Coronary artery (tissue), 2 donors: ENCODE measurements around the gene TRMT44.

Experiments used
- DNase-seq: peaks from one replicate; pipeline ENCODE4 v3.0.0-alpha.2; 2017; ENCODE audit warnings: low spot score
- H3K27ac ChIP-seq, 2 donors: fragments of 200-600 bp; sonication (generic); one replicate each; pipeline ENCODE4 v1.5.1; 2016 to 2019
- H3K4me3 ChIP-seq: fragments of 200-600 bp; sonication (generic); 2 replicates; pipeline ENCODE4 v1.5.1; 2016; ENCODE audit warnings: mild to moderate bottlenecking, moderate library complexity
- TF ChIP-seq, protein P1 (sequence below): fragments of 200-600 bp; sonication (generic); IDR thresholded peaks from one replicate; pipeline ENCODE4 v1.5.1; 2019; ENCODE audit warnings: antibody characterized with exemption

TRMT44 gene

DNA sequence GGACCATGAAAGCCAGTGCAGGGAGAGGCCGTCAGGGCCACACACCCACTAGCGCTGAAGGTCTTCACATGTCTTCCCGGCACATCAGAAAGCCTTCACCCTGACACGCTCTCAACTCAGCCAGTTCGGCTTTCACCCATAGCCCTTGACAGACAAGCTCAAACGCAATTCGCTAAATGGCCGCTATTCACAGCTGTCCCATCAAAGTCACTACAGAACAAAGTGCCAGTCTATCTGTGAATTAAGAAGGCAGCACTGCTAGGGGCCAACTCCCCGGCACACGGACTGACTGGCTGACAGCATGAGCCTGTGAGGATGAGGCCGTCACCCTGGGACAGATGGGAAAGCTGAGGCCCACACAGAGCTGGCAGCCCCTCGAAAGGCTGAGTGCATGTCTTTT lies 45.8 kb upstream of the TRMT44 start:
- Histone ChIP-seq H3K27ac (peak overlapping the region; percentile 3 to 69), H3K4me3 (no peak overlapping the region)
- TF ChIP-seq, protein P1, sequence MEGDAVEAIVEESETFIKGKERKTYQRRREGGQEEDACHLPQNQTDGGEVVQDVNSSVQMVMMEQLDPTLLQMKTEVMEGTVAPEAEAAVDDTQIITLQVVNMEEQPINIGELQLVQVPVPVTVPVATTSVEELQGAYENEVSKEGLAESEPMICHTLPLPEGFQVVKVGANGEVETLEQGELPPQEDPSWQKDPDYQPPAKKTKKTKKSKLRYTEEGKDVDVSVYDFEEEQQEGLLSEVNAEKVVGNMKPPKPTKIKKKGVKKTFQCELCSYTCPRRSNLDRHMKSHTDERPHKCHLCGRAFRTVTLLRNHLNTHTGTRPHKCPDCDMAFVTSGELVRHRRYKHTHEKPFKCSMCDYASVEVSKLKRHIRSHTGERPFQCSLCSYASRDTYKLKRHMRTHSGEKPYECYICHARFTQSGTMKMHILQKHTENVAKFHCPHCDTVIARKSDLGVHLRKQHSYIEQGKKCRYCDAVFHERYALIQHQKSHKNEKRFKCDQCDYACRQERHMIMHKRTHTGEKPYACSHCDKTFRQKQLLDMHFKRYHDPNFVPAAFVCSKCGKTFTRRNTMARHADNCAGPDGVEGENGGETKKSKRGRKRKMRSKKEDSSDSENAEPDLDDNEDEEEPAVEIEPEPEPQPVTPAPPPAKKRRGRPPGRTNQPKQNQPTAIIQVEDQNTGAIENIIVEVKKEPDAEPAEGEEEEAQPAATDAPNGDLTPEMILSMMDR, result no peak
- no peak for DNase-seq

DNA sequence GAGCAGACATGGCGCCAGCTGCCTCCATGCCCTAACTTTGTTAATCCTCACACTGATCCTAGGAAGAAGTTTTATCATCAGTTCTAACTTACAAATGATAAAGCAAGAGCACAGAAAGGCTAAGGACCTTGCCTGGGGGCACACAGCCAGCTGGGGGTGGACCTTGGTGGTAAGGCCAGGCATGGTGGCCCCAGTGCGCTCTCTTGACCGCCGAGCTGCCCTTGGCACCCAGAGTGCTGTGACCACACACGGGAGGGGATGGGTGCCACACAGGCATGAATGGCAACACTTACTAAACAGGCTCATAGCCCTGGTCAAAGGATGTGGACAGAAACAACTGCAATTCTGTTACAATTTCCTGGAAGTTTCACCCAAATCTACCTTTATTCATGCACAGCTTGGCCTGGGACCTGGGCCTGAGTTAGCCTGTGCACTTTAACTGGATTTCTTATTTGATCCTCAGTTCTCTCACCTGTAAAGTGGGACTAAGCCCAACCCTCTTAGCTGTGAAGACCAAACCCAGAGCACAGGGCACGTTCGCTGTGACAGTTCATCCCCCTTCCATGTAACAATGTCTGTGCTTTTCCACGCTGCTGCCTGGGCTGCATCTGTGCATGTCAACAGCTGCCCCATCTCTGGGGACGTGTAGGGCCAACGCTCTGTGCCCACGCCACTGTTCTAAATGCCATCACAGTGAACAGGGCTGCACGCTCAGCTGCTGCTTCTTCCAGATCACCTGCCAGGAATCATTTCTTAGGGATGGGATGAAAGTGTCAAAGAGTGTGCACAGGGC lies 44.9 kb upstream of the TRMT44 start:
- H3K4me3 ChIP-seq, result no peak overlapping the region
- TF ChIP-seq, protein P1, result no peak
- no peak overlapping the region for H3K27ac ChIP-seq
- peak; percentile 69 for DNase-seq

- peak; percentile 64 for DNase-seq
Observed at GRCh38 chr4:8396762-8397406, 43.7 kb upstream of the TRMT44 start.

DNA sequence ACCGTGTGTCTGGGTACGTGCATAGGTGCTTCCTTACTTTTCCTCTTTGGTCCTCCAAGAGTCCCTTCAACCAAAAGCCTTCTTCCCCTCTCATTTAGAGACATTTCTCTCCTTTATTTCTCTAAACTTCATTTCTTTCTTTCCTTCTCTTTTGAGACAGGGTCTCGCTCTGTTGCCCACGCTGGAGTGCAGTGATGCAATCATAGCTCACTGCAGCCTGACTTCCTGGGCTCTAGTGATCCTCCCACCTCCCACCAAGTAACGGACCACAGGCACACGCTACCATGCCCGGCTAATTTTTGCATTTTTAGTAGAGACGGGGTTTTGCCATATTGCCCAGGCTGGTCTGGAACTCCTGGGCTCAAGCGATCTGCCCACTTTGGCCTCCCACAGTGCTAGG lies 42.2 kb upstream of the TRMT44 start:
- H3K4me3 ChIP-seq, result no peak overlapping the region
- no peak overlapping the region for H3K27ac ChIP-seq
- TF ChIP-seq, protein P1, result no peak
- DNase-seq, result no peak

More at GRCh38 chr4:8396762-8397406, 43.7 kb upstream of the TRMT44 start:
- TF ChIP-seq, protein P1, result no peak
- Histone ChIP-seq H3K4me3 (no peak overlapping the region), H3K27ac (no peak overlapping the region)

DNA sequence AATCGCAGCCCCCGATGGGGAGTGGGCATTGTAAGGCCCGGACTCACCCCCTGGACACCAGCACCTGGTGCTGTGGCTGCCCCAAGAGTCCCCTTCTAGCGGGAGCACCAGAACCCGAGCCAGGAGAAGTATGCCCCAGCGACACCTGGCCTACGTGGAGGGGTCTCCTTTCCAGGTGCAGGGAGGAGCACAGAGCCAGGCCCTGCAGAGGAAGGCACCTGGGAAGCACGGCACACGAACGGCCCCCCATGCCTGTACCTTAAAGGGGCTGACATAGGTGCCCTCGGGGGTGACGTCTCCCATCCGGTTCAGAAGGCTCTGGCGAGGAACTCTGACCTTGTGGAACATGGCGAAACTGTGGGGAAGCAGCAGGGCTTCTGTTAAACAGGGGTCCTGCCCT lies 41.3 kb upstream of the TRMT44 start:
- Histone ChIP-seq H3K27ac (no peak overlapping the region), H3K4me3 (no peak overlapping the region)
- no peak for DNase-seq
- TF ChIP-seq, protein P1, result no peak

- no peak for DNase-seq
- TF ChIP-seq, protein P1, result no peak
- Histone ChIP-seq H3K27ac (peak overlapping the region; percentile 54 to 94), H3K4me3 (no peak overlapping the region)
Observed at GRCh38 chr4:8400632-8401325, 39.8 kb upstream of the TRMT44 start.
